ENCODE results near the gene DENND4C.
"Not testable (repeated sequence)": the region's sequence is repeated elsewhere in the genome, so short reads cannot be mapped to it uniquely, and the experiment has no call there.

DENND4C gene

GRCh38 chr9:19241728-19242127 lies 11.2 kb downstream of the DENND4C start:
- H3K4me3 ChIP-seq (ENCODE audit: low read length in 2 of 2) = no peak overlapping the region
- H3K27ac ChIP-seq (ENCODE audit: low read depth in 2 of 2, low read length in 2 of 2) = no peak overlapping the region
- no peaks in the 10 kb centered on the region for H3K4me1 ChIP-seq (ENCODE audit: control insufficient read depth in 2 of 2, insufficient read depth in 2 of 2, low read length in 2 of 2)
- H3K9ac ChIP-seq (ENCODE audit: low read depth in 1 of 2, low read length in 2 of 2) = no peak overlapping the region
- no peaks in the 10 kb centered on the region for H3K27me3 ChIP-seq (ENCODE audit: control insufficient read depth in 2 of 2, insufficient read depth in 2 of 2, low read length in 2 of 2)
- no peaks in the 10 kb centered on the region for H3K9me3 ChIP-seq (ENCODE audit: control insufficient read depth in 2 of 2, low read length in 2 of 2)
- peaks cover 3 to 6% of the 10 kb centered on the region in 2 donors for H3K36me3 ChIP-seq (ENCODE audit: control insufficient read depth in 2 of 2, insufficient read depth in 2 of 2, low read length in 2 of 2)

GRCh38 chr9:19243366-19244033 lies 13.0 kb downstream of the DENND4C start:
- H3K27ac ChIP-seq (ENCODE audit: low read depth in 2 of 2, low read length in 2 of 2) = no peak overlapping the region
- H3K4me3 ChIP-seq (ENCODE audit: low read length in 2 of 2) = no peak overlapping the region
- peaks cover 3 to 6% of the 10 kb centered on the region in 2 donors for H3K36me3 ChIP-seq (ENCODE audit: control insufficient read depth in 2 of 2, insufficient read depth in 2 of 2, low read length in 2 of 2)
- H3K9ac ChIP-seq (ENCODE audit: low read depth in 1 of 2, low read length in 2 of 2) = no peak overlapping the region
- no peaks in the 10 kb centered on the region for H3K27me3 ChIP-seq (ENCODE audit: control insufficient read depth in 2 of 2, insufficient read depth in 2 of 2, low read length in 2 of 2)
- H3K4me1 ChIP-seq (ENCODE audit: control insufficient read depth in 2 of 2, insufficient read depth in 2 of 2, low read length in 2 of 2) = no peaks in the 10 kb centered on the region
- H3K9me3 ChIP-seq (ENCODE audit: control insufficient read depth in 2 of 2, low read length in 2 of 2) = no peaks in the 10 kb centered on the region

- Histone ChIP-seq H3K9me3 (ENCODE audit: control insufficient read depth in 2 of 2, low read length in 2 of 2) (no peaks in the 10 kb centered on the region), H3K27me3 (ENCODE audit: control insufficient read depth in 2 of 2, insufficient read depth in 2 of 2, low read length in 2 of 2) (no peaks in the 10 kb centered on the region), H3K4me1 (ENCODE audit: control insufficient read depth in 2 of 2, insufficient read depth in 2 of 2, low read length in 2 of 2) (no peaks in the 10 kb centered on the region), H3K27ac (ENCODE audit: low read depth in 2 of 2, low read length in 2 of 2) (no peak overlapping the region), H3K36me3 (ENCODE audit: control insufficient read depth in 2 of 2, insufficient read depth in 2 of 2, low read length in 2 of 2) (no peaks in the 10 kb centered on the region), H3K9ac (ENCODE audit: low read depth in 1 of 2, low read length in 2 of 2) (no peak overlapping the region), H3K4me3 (ENCODE audit: low read length in 2 of 2) (no peak overlapping the region)
Measured at GRCh38 chr9:19246891-19247290, 16.4 kb downstream of the DENND4C start.

GRCh38 chr9:19247420-19247819 lies 16.9 kb downstream of the DENND4C start:
- Histone ChIP-seq H3K36me3 (ENCODE audit: control insufficient read depth in 2 of 2, insufficient read depth in 2 of 2, low read length in 2 of 2) (no peaks in the 10 kb centered on the region), H3K27me3 (ENCODE audit: control insufficient read depth in 2 of 2, insufficient read depth in 2 of 2, low read length in 2 of 2) (no peaks in the 10 kb centered on the region), H3K4me3 (ENCODE audit: low read length in 2 of 2) (no peak overlapping the region), H3K27ac (ENCODE audit: low read depth in 2 of 2, low read length in 2 of 2) (no peak overlapping the region), H3K4me1 (ENCODE audit: control insufficient read depth in 2 of 2, insufficient read depth in 2 of 2, low read length in 2 of 2) (no peaks in the 10 kb centered on the region), H3K9ac (ENCODE audit: low read depth in 1 of 2, low read length in 2 of 2) (no peak overlapping the region), H3K9me3 (ENCODE audit: control insufficient read depth in 2 of 2, low read length in 2 of 2) (no peaks in the 10 kb centered on the region)

GRCh38 chr9:19250346-19250745 lies 19.9 kb downstream of the DENND4C start:
- H3K4me3 ChIP-seq (ENCODE audit: low read length in 2 of 2); H3K9me3 ChIP-seq (ENCODE audit: control insufficient read depth in 2 of 2, low read length in 2 of 2); H3K9ac ChIP-seq (ENCODE audit: low read depth in 1 of 2, low read length in 2 of 2); H3K4me1 ChIP-seq (ENCODE audit: control insufficient read depth in 2 of 2, insufficient read depth in 2 of 2, low read length in 2 of 2); H3K36me3 ChIP-seq (ENCODE audit: control insufficient read depth in 2 of 2, insufficient read depth in 2 of 2, low read length in 2 of 2); H3K27me3 ChIP-seq (ENCODE audit: control insufficient read depth in 2 of 2, insufficient read depth in 2 of 2, low read length in 2 of 2); H3K27ac ChIP-seq (ENCODE audit: low read depth in 2 of 2, low read length in 2 of 2): not testable (repeated sequence)

- H3K4me3 ChIP-seq (ENCODE audit: low read length in 2 of 2) = not testable (repeated sequence)
Measured at GRCh38 chr9:19251203-19251602, 20.7 kb downstream of the DENND4C start.

GRCh38 chr9:19251622-19252021 lies 21.1 kb downstream of the DENND4C start:
- not testable (repeated sequence) for H3K9me3 ChIP-seq (ENCODE audit: control insufficient read depth in 2 of 2, low read length in 2 of 2); H3K36me3 ChIP-seq (ENCODE audit: control insufficient read depth in 2 of 2, insufficient read depth in 2 of 2, low read length in 2 of 2); H3K4me1 ChIP-seq (ENCODE audit: control insufficient read depth in 2 of 2, insufficient read depth in 2 of 2, low read length in 2 of 2); H3K9ac ChIP-seq (ENCODE audit: low read depth in 1 of 2, low read length in 2 of 2); H3K27me3 ChIP-seq (ENCODE audit: control insufficient read depth in 2 of 2, insufficient read depth in 2 of 2, low read length in 2 of 2); H3K27ac ChIP-seq (ENCODE audit: low read depth in 2 of 2, low read length in 2 of 2); H3K4me3 ChIP-seq (ENCODE audit: low read length in 2 of 2)

More at GRCh38 chr9:19251203-19251602, 20.7 kb downstream of the DENND4C start:
- not testable (repeated sequence) for H3K27me3 ChIP-seq (ENCODE audit: control insufficient read depth in 2 of 2, insufficient read depth in 2 of 2, low read length in 2 of 2); H3K4me1 ChIP-seq (ENCODE audit: control insufficient read depth in 2 of 2, insufficient read depth in 2 of 2, low read length in 2 of 2); H3K9ac ChIP-seq (ENCODE audit: low read depth in 1 of 2, low read length in 2 of 2); H3K9me3 ChIP-seq (ENCODE audit: control insufficient read depth in 2 of 2, low read length in 2 of 2); H3K27ac ChIP-seq (ENCODE audit: low read depth in 2 of 2, low read length in 2 of 2); H3K36me3 ChIP-seq (ENCODE audit: control insufficient read depth in 2 of 2, insufficient read depth in 2 of 2, low read length in 2 of 2)

GRCh38 chr9:19252174-19252884 lies 21.8 kb downstream of the DENND4C start:
- Histone ChIP-seq H3K9me3 (ENCODE audit: control insufficient read depth in 2 of 2, low read length in 2 of 2) (no peaks in the 10 kb centered on the region), H3K4me3 (ENCODE audit: low read length in 2 of 2) (no peak overlapping the region), H3K27me3 (ENCODE audit: control insufficient read depth in 2 of 2, insufficient read depth in 2 of 2, low read length in 2 of 2) (no peaks in the 10 kb centered on the region), H3K36me3 (ENCODE audit: control insufficient read depth in 2 of 2, insufficient read depth in 2 of 2, low read length in 2 of 2) (no peaks in the 10 kb centered on the region), H3K4me1 (ENCODE audit: control insufficient read depth in 2 of 2, insufficient read depth in 2 of 2, low read length in 2 of 2) (no peaks in the 10 kb centered on the region), H3K9ac (ENCODE audit: low read depth in 1 of 2, low read length in 2 of 2) (no peak overlapping the region), H3K27ac (ENCODE audit: low read depth in 2 of 2, low read length in 2 of 2) (no peak overlapping the region)

GRCh38 chr9:19252885-19253219 lies 22.4 kb downstream of the DENND4C start:
- Histone ChIP-seq H3K4me3 (ENCODE audit: low read length in 2 of 2) (no peak overlapping the region), H3K9ac (ENCODE audit: low read depth in 1 of 2, low read length in 2 of 2) (no peak overlapping the region), H3K27me3 (ENCODE audit: control insufficient read depth in 2 of 2, insufficient read depth in 2 of 2, low read length in 2 of 2) (no peaks in the 10 kb centered on the region), H3K36me3 (ENCODE audit: control insufficient read depth in 2 of 2, insufficient read depth in 2 of 2, low read length in 2 of 2) (no peaks in the 10 kb centered on the region), H3K9me3 (ENCODE audit: control insufficient read depth in 2 of 2, low read length in 2 of 2) (no peaks in the 10 kb centered on the region), H3K4me1 (ENCODE audit: control insufficient read depth in 2 of 2, insufficient read depth in 2 of 2, low read length in 2 of 2) (no peaks in the 10 kb centered on the region), H3K27ac (ENCODE audit: low read depth in 2 of 2, low read length in 2 of 2) (no peak overlapping the region)

GRCh38 chr9:19255112-19255511 lies 24.6 kb downstream of the DENND4C start:
- Histone ChIP-seq H3K36me3 (ENCODE audit: control insufficient read depth in 2 of 2, insufficient read depth in 2 of 2, low read length in 2 of 2) (no peaks in the 10 kb centered on the region), H3K4me1 (ENCODE audit: control insufficient read depth in 2 of 2, insufficient read depth in 2 of 2, low read length in 2 of 2) (no peaks in the 10 kb centered on the region), H3K27ac (ENCODE audit: low read depth in 2 of 2, low read length in 2 of 2) (no peak overlapping the region), H3K9me3 (ENCODE audit: control insufficient read depth in 2 of 2, low read length in 2 of 2) (no peaks in the 10 kb centered on the region), H3K9ac (ENCODE audit: low read depth in 1 of 2, low read length in 2 of 2) (no peak overlapping the region), H3K27me3 (ENCODE audit: control insufficient read depth in 2 of 2, insufficient read depth in 2 of 2, low read length in 2 of 2) (no peaks in the 10 kb centered on the region), H3K4me3 (ENCODE audit: low read length in 2 of 2) (no peak overlapping the region)
